LNCaP clone FGC (cell line): ENCODE results near the gene MICAL2.

ENCODE experiments used
- DNase-seq: peaks from one replicate; pipeline ENCODE4 v3.0.0-alpha.2; 2011; ENCODE audit warnings: low read depth
- H3K4me3 ChIP-seq: 2 replicates; pipeline ENCODE4 v1.5.1; 2011; ENCODE audit warnings: mild to moderate bottlenecking, low read depth, low read length, control low read depth
- TF ChIP-seq, protein P1 (sequence below): IDR thresholded peaks from 2 replicates; pipeline ENCODE4 v1.5.1; 2012; ENCODE audit warnings: mild to moderate bottlenecking; ENCODE audit not compliant: control insufficient read depth, insufficient read depth; ENCODE audit errors: extremely low read depth

The MICAL2 gene

DNA sequence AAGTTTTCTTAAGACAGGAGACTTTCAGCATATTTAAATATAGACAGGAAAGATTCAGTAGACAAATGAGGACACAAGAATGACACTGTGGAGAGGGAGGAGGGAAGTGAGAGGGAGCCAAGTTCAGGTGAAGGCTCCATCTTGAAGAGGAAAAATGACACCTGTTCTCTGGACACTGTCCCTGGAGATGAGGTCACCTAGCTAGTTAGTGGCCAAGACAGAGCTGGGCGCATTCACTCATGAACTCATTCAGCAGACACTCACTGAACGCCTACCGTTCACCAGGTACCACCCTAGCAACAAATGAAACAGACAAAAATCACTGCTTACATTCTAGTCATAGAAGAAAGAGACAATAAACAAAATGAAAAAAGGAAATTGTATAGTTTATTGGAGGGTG, 163.7 kb downstream of the MICAL2 start:
- TF ChIP-seq, protein P1, sequence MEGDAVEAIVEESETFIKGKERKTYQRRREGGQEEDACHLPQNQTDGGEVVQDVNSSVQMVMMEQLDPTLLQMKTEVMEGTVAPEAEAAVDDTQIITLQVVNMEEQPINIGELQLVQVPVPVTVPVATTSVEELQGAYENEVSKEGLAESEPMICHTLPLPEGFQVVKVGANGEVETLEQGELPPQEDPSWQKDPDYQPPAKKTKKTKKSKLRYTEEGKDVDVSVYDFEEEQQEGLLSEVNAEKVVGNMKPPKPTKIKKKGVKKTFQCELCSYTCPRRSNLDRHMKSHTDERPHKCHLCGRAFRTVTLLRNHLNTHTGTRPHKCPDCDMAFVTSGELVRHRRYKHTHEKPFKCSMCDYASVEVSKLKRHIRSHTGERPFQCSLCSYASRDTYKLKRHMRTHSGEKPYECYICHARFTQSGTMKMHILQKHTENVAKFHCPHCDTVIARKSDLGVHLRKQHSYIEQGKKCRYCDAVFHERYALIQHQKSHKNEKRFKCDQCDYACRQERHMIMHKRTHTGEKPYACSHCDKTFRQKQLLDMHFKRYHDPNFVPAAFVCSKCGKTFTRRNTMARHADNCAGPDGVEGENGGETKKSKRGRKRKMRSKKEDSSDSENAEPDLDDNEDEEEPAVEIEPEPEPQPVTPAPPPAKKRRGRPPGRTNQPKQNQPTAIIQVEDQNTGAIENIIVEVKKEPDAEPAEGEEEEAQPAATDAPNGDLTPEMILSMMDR = no peak
- H3K4me3 ChIP-seq = no peak overlapping the region
- peak; percentile 59 for DNase-seq

DNA sequence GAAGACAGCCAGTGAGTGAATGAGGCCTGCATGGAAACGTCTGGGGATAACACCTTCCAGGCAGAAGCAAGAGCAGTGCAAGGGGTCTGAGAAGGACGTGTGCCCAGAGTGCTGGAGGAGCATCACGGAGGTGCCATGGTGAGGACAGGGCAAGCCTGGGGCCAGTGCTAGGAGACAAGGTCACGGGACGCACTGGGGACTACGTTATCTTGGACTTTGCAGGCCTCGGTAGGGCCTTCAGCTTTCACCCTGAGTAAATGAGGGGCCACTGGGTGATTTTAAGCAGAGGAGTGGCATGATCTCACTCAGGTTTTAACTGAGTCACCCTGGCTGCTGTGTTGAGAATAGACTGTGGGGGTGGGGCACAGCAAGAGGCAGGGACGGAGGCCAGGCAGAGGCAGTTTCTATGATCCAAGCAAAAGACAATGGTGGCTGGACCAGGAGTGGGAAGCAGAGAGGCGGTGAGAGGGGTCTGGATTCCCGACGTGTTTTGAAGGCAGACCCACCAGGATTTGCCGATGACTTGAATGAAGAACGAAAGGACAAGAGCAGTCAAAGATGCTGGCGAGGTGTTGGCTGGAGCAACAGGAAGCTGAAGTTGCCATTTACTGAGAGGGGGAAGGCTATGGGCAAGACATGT, 164.3 kb downstream of the MICAL2 start:
- TF ChIP-seq, protein P1 = no peak
- DNase-seq = no peak
- no peak overlapping the region for H3K4me3 ChIP-seq

DNA sequence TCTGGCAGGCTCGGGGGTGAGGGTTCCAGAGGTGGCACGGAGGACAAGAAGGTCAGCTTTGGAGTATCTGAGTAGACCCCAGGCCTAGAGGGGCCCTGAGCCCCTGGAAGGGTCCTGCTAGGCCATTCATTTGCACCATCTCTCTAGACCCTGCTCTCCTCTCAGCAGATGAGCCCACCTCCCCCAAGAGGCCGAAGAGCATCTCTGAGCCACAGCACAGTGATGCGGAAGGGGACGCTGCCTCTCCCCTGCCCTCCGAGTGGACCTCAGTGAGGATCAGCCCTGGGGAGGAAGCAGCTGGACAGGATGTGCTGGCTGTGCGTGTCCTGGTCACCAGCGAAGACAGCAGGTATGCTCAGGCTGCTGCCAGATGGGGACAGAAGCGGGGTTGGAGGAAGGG, 165.4 kb downstream of the MICAL2 start:
- DNase-seq = no peak
- no peak overlapping the region for H3K4me3 ChIP-seq
- TF ChIP-seq, protein P1 = no peak

DNA sequence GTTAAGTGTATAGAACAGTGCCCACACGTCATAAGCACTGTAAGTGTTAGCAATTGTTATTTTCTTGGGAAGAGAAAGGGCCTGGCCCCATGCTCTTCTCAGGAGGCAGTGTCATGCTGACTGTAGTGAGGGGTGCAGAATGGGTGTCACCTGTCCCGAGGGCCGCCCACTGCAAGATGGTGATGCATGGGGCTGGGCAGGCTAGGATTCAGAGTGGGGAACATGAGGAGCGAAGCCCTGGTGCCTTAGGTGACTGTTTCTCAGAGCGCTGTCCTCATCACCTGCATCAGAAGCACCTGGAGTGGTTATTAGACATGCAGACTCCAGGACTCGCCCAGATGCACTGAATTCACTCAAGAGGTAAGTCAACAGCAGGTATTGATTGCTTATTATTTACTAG, 166.0 kb downstream of the MICAL2 start:
- DNase-seq = no peak
- TF ChIP-seq, protein P1 = no peak
- H3K4me3 ChIP-seq = no peak overlapping the region

DNA sequence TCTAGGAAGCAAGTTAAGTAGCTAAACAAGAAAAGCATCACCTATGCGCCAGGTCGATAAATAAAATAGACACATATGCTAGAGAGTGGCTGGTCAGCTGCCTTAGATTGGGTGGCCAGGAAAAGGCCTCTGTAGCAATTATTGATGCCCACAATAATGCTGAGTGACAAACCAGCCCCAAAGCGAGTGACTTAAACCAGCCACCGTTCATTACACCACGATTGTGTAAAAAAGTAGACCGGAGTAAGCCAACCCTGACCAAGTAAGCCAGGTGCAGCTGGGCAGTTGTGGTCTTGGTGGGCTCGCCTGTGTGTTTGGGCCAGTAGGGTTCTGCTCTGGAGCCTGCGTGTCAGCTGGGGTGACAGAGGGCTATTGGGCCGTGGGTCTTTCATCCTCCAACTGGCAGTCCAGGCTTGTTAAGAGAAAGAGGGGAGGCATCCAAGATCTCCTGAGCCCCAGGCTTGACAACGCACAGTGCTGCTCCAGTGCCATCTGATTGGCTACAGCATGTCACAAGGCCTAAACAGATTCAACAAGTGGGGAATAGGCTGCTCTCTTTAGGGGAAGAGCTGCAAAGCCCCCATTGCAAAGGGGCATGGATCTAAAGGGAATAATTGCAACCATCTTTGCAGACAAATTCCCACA, 166.6 kb downstream of the MICAL2 start:
- DNase-seq = no peak
- TF ChIP-seq, protein P1 = no peak

DNA sequence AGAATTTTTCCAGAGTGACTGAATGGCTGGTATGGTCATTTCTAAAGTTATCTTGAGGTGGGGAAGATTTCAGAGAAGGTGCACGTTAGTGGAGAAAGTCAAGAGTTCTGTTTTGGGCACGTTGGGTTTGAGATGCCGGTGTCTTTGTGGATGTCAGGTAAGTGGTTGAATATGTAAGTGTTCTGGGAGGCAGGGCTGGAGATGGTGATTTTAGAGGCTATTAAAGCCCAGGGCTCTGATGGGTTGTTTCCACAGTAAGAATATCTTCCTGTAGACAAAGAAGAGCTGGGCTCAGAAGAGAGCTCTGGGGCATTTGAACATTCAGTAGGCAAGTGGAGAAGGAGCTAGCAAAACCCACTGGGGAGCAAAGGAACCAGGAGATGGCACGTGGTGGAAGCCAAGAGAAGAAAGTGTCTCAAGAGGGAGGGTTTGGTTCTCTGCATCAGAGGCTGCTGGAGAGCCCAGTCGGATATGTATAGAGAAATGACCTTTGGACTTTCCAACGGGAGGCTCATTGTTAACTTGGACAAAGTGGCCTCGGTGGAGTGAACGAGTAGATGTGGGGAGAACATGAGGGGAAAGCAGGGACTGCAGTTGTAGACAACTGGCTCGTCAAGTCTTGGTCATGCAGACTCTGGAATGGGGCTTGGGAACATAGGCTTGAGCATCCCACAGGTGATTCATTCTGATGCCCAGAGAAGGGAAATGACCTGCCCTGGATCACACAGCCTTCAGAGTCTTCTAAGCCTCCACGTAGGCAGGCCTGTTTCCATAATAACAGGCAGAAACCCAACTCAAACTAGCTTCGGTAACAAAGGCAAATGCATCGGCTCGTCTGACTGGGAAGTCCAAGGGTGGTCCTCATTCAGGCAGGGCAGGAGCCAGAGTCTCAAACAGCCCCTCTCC, 168.6 kb downstream of the MICAL2 start:
- TF ChIP-seq, protein P1 = no peak
- H3K4me3 ChIP-seq = no peak overlapping the region
- DNase-seq = no peak

More for the DNA sequence above, 166.6 kb downstream of the MICAL2 start:
- H3K4me3 ChIP-seq = no peak overlapping the region
